IMR-90 (cell line): ENCODE data around the gene RNASEH2B.

Source experiments
- CEBPB ChIP-seq: IDR thresholded peaks from 2 replicates; pipeline ENCODE4 v1.6.1; 2012; ENCODE audit warnings: low read depth, low read length, improper control_type of control experiment
- CHD1 ChIP-seq: IDR thresholded peaks from 2 replicates; pipeline ENCODE4 v1.6.1; 2012; ENCODE audit warnings: low read depth, low read length, improper control_type of control experiment
- FOS ChIP-seq: fragments of 150-350 bp; IDR thresholded peaks from 2 replicates; pipeline ENCODE4 v1.6.1; 2016; ENCODE audit warnings: low read depth, low read length
- MAFK ChIP-seq: IDR thresholded peaks from 2 replicates; pipeline ENCODE4 v1.6.1; 2012; ENCODE audit warnings: low read depth, low read length, improper control_type of control experiment
- MXI1 ChIP-seq: IDR thresholded peaks from 2 replicates; pipeline ENCODE4 v1.6.1; 2012; ENCODE audit warnings: low read depth, mild to moderate bottlenecking, low read length, moderate library complexity, borderline replicate concordance
- POLR2A ChIP-seq: IDR thresholded peaks from 2 replicates; pipeline ENCODE4 v1.6.1; 2012; ENCODE audit warnings: mild to moderate bottlenecking, low read depth, low read length
- RAD21 ChIP-seq: IDR thresholded peaks from 2 replicates; pipeline ENCODE4 v1.6.1; 2012; ENCODE audit warnings: low read length, improper control_type of control experiment
- RCOR1 ChIP-seq: IDR thresholded peaks from 2 replicates; pipeline ENCODE4 v1.6.1; 2012; ENCODE audit warnings: mild to moderate bottlenecking, low read length, improper control_type of control experiment; ENCODE audit not compliant: insufficient replicate concordance
- RFX5 ChIP-seq: IDR thresholded peaks from 2 replicates; pipeline ENCODE4 v1.8.0; 2012; ENCODE audit warnings: low read depth, mild to moderate bottlenecking, low read length, moderate library complexity
- SMC3 ChIP-seq: fragments of 150-350 bp; IDR thresholded peaks from 2 replicates; pipeline ENCODE4 v1.6.1; 2016; ENCODE audit warnings: low read depth, mild to moderate bottlenecking, antibody characterized with exemption, low read length, moderate library complexity
- TF ChIP-seq, protein P1 (sequence below): conservative IDR thresholded peaks from 2 replicates; pipeline ENCODE4 v1.5.1; 2012; ENCODE audit warnings: mild to moderate bottlenecking, low read depth, low read length, improper control_type of control experiment
- TF ChIP-seq, protein P2 (sequence below): fragments of 150-350 bp; IDR thresholded peaks from 2 replicates; pipeline ENCODE4 v1.6.1; 2017; ENCODE audit warnings: mild to moderate bottlenecking, antibody characterized with exemption, low read length, low read depth
- TF ChIP-seq, protein P3 (sequence below): fragments of 150-350 bp; IDR thresholded peaks from 2 replicates; pipeline ENCODE4 v1.6.1; 2016; ENCODE audit warnings: low read depth, mild to moderate bottlenecking, low read length, moderate library complexity, borderline replicate concordance

DNA sequence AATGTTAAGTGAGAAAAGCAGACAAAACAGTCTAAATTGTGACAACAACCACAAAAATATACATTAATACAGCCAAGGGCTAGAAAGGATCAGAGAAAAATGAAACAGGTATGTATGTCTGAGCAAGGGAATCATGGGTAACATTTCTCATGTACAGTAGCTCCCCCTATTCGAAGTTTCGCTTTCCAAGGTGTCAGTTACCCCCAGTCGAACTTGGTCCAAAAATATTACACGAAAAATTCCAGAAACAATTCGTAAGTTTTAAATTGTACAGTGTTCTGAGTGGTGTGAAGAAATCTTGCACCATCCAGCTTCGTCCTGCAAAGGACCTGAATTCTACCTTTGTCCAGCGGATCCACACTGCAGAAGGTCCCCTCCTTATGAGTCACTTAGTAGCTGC, 1.8 kb upstream of the RNASEH2B start:
- TF ChIP-seq, protein P1, sequence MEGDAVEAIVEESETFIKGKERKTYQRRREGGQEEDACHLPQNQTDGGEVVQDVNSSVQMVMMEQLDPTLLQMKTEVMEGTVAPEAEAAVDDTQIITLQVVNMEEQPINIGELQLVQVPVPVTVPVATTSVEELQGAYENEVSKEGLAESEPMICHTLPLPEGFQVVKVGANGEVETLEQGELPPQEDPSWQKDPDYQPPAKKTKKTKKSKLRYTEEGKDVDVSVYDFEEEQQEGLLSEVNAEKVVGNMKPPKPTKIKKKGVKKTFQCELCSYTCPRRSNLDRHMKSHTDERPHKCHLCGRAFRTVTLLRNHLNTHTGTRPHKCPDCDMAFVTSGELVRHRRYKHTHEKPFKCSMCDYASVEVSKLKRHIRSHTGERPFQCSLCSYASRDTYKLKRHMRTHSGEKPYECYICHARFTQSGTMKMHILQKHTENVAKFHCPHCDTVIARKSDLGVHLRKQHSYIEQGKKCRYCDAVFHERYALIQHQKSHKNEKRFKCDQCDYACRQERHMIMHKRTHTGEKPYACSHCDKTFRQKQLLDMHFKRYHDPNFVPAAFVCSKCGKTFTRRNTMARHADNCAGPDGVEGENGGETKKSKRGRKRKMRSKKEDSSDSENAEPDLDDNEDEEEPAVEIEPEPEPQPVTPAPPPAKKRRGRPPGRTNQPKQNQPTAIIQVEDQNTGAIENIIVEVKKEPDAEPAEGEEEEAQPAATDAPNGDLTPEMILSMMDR = no peak
- no peak for TF ChIP-seq POLR2A
- no peak for TF ChIP-seq MXI1
- no peak for TF ChIP-seq RFX5
- TF ChIP-seq SMC3 = no peak
- TF ChIP-seq RCOR1 = no peak
- TF ChIP-seq RAD21 = no peak
- no peak for TF ChIP-seq CHD1
- TF ChIP-seq, protein P2, sequence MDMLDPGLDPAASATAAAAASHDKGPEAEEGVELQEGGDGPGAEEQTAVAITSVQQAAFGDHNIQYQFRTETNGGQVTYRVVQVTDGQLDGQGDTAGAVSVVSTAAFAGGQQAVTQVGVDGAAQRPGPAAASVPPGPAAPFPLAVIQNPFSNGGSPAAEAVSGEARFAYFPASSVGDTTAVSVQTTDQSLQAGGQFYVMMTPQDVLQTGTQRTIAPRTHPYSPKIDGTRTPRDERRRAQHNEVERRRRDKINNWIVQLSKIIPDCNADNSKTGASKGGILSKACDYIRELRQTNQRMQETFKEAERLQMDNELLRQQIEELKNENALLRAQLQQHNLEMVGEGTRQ = no peak
- no peak for TF ChIP-seq CEBPB
- TF ChIP-seq, protein P3, sequence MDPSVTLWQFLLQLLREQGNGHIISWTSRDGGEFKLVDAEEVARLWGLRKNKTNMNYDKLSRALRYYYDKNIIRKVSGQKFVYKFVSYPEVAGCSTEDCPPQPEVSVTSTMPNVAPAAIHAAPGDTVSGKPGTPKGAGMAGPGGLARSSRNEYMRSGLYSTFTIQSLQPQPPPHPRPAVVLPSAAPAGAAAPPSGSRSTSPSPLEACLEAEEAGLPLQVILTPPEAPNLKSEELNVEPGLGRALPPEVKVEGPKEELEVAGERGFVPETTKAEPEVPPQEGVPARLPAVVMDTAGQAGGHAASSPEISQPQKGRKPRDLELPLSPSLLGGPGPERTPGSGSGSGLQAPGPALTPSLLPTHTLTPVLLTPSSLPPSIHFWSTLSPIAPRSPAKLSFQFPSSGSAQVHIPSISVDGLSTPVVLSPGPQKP = no peak
- no peak for TF ChIP-seq MAFK
- TF ChIP-seq FOS = no peak
